Measurements from ENCODE around the gene ACAP2.

- TF ChIP-seq POLR2AphosphoS5 (IDR thresholded peaks at IDR 0.05), result no peak
- no peak for TF ChIP-seq CTCF (IDR thresholded peaks at IDR 0.05)
- no peak for TF ChIP-seq EP300 (IDR thresholded peaks at IDR 0.05)
Observed at GRCh38 chr3:195302431-195302830, 140.4 kb downstream of the ACAP2 start.

Measured in gastroesophageal sphincter (tissue), 3 donors.